ENCODE data around the gene ASB10.

DNA sequence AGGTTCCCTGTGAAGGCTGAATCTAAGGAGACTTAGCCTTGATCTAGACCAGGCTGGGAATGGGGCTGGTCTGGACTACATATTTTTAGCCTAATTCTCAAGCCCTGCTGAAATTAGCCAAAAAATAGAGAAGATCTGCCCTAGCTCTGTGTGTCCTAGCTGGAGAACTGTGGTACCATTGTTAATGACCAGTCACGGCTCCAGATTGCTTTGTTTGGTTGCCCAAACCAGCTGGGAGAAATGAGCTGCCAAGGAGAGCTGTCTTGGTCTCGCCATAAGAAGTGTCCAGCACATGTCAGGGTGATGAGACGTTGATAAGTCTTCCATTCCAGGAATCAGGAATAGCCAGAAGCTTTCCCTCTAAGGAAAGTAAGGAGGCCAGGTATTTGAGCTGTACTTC is 40.3 kb downstream of the ASB10 start:
- TF ChIP-seq, protein P1, sequence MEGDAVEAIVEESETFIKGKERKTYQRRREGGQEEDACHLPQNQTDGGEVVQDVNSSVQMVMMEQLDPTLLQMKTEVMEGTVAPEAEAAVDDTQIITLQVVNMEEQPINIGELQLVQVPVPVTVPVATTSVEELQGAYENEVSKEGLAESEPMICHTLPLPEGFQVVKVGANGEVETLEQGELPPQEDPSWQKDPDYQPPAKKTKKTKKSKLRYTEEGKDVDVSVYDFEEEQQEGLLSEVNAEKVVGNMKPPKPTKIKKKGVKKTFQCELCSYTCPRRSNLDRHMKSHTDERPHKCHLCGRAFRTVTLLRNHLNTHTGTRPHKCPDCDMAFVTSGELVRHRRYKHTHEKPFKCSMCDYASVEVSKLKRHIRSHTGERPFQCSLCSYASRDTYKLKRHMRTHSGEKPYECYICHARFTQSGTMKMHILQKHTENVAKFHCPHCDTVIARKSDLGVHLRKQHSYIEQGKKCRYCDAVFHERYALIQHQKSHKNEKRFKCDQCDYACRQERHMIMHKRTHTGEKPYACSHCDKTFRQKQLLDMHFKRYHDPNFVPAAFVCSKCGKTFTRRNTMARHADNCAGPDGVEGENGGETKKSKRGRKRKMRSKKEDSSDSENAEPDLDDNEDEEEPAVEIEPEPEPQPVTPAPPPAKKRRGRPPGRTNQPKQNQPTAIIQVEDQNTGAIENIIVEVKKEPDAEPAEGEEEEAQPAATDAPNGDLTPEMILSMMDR (IDR thresholded peaks at IDR 0.05), result no peak
- TF ChIP-seq POLR2A (IDR thresholded peaks at IDR 0.05), result no peak
